ENCODE data around the gene XPNPEP2.

Gene XPNPEP2

GRCh38 chrX:129787336-129788055 lies 48.7 kb downstream of the XPNPEP2 start:
- H2AFZ ChIP-seq (ENCODE audit: low read depth) = no peak overlapping the region
- H3K4me1 ChIP-seq (ENCODE audit: low read depth, poor library complexity, severe bottlenecking) = peaks cover 3% of the 10 kb centered on the region
- H3K4me3 ChIP-seq (IDR thresholded peaks at IDR 0.05; ENCODE audit: insufficient read depth, low read depth, low read length) = no peak overlapping the region
- no peaks in the 10 kb centered on the region for H3K79me2 ChIP-seq (ENCODE audit: insufficient read depth, low read depth)
- TF ChIP-seq CTCF (conservative IDR thresholded peaks at IDR 0.05; ENCODE audit: low read depth, low read length) = no peak
- no peak overlapping the region for H3K27ac ChIP-seq
- no peaks in the 10 kb centered on the region for H3K27me3 ChIP-seq (ENCODE audit: insufficient read depth, low read depth)
- no peak overlapping the region for H3K9ac ChIP-seq
- no peaks in the 10 kb centered on the region for H3K36me3 ChIP-seq (ENCODE audit: insufficient read depth)
- H3K4me2 ChIP-seq = no peak overlapping the region
- no peaks in the 10 kb centered on the region for H4K20me1 ChIP-seq (ENCODE audit: insufficient read depth)

GRCh38 chrX:129788527-129788926 lies 49.7 kb downstream of the XPNPEP2 start:
- H4K20me1 ChIP-seq (ENCODE audit: insufficient read depth) = no peaks in the 10 kb centered on the region
- H3K79me2 ChIP-seq (ENCODE audit: insufficient read depth, low read depth) = no peaks in the 10 kb centered on the region
- no peak overlapping the region for H3K4me2 ChIP-seq
- no peak overlapping the region for H2AFZ ChIP-seq (ENCODE audit: low read depth)
- H3K36me3 ChIP-seq (ENCODE audit: insufficient read depth) = no peaks in the 10 kb centered on the region
- TF ChIP-seq CTCF (conservative IDR thresholded peaks at IDR 0.05; ENCODE audit: low read depth, low read length) = no peak
- no peak overlapping the region for H3K9ac ChIP-seq
- no peak overlapping the region for H3K27ac ChIP-seq
- no peaks in the 10 kb centered on the region for H3K27me3 ChIP-seq (ENCODE audit: insufficient read depth, low read depth)
- H3K4me1 ChIP-seq (ENCODE audit: low read depth, poor library complexity, severe bottlenecking) = peaks cover 3% of the 10 kb centered on the region
- no peak overlapping the region for H3K4me3 ChIP-seq (IDR thresholded peaks at IDR 0.05; ENCODE audit: insufficient read depth, low read depth, low read length)

DNA sequence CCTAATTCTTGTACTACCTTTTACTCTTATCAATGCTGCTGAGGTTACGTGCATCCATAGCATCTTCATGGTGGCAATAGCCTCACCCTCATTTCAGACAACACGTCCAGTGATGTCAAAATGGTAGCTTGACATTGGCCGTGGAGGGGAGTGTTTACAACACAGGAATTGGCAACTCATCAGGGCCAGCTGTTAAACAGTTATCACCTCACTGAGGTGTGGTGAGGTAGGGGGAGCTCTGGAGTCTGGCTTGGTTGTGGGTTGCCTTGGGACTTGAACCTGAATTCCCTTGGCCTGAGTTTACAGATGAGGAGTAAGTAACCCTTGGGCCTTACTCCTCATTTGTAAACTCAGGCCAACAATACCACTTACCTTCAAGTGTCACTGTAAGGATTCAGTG lies 51.4 kb downstream of the XPNPEP2 start:
- no peaks in the 10 kb centered on the region for H3K36me3 ChIP-seq (ENCODE audit: insufficient read depth)
- peaks cover 3% of the 10 kb centered on the region for H3K4me1 ChIP-seq (ENCODE audit: low read depth, poor library complexity, severe bottlenecking)
- H3K27ac ChIP-seq = no peak overlapping the region
- no peak overlapping the region for H3K4me3 ChIP-seq (IDR thresholded peaks at IDR 0.05; ENCODE audit: insufficient read depth, low read depth, low read length)
- no peak overlapping the region for H2AFZ ChIP-seq (ENCODE audit: low read depth)
- H3K4me2 ChIP-seq = no peak overlapping the region
- no peaks in the 10 kb centered on the region for H3K79me2 ChIP-seq (ENCODE audit: insufficient read depth, low read depth)
- no peaks in the 10 kb centered on the region for H3K27me3 ChIP-seq (ENCODE audit: insufficient read depth, low read depth)
- no peak for TF ChIP-seq CTCF (conservative IDR thresholded peaks at IDR 0.05; ENCODE audit: low read depth, low read length)
- no peaks in the 10 kb centered on the region for H4K20me1 ChIP-seq (ENCODE audit: insufficient read depth)
- H3K9ac ChIP-seq = no peak overlapping the region

GRCh38 chrX:129790808-129791207 lies 52.0 kb downstream of the XPNPEP2 start:
- Histone ChIP-seq H3K9ac (no peak overlapping the region), H4K20me1 (ENCODE audit: insufficient read depth) (no peaks in the 10 kb centered on the region), H3K79me2 (ENCODE audit: insufficient read depth, low read depth) (no peaks in the 10 kb centered on the region), H3K4me1 (ENCODE audit: low read depth, poor library complexity, severe bottlenecking) (peaks cover 3% of the 10 kb centered on the region), H3K36me3 (ENCODE audit: insufficient read depth) (no peaks in the 10 kb centered on the region), H2AFZ (ENCODE audit: low read depth) (no peak overlapping the region), H3K27ac (no peak overlapping the region), H3K27me3 (ENCODE audit: insufficient read depth, low read depth) (no peaks in the 10 kb centered on the region), H3K4me3 (IDR thresholded peaks at IDR 0.05; ENCODE audit: insufficient read depth, low read depth, low read length) (no peak overlapping the region), H3K4me2 (no peak overlapping the region)
- TF ChIP-seq CTCF (conservative IDR thresholded peaks at IDR 0.05; ENCODE audit: low read depth, low read length) = no peak

Data from KMS-11 (cell line).